AG09319 (cell line): ENCODE results near the gene DYRK4.

ENCODE experiments used
- DNase-seq: peaks from one replicate; pipeline ENCODE4 v3.0.0-alpha.2; 2010; ENCODE audit warnings: low read depth; ENCODE audit errors: extremely low read depth
- CTCF ChIP-seq: IDR thresholded peaks from 2 replicates; pipeline ENCODE4 v1.5.1; 2011; ENCODE audit warnings: low read depth, mild to moderate bottlenecking, inconsistent platforms, low read length, moderate library complexity

The DYRK4 gene

DNA sequence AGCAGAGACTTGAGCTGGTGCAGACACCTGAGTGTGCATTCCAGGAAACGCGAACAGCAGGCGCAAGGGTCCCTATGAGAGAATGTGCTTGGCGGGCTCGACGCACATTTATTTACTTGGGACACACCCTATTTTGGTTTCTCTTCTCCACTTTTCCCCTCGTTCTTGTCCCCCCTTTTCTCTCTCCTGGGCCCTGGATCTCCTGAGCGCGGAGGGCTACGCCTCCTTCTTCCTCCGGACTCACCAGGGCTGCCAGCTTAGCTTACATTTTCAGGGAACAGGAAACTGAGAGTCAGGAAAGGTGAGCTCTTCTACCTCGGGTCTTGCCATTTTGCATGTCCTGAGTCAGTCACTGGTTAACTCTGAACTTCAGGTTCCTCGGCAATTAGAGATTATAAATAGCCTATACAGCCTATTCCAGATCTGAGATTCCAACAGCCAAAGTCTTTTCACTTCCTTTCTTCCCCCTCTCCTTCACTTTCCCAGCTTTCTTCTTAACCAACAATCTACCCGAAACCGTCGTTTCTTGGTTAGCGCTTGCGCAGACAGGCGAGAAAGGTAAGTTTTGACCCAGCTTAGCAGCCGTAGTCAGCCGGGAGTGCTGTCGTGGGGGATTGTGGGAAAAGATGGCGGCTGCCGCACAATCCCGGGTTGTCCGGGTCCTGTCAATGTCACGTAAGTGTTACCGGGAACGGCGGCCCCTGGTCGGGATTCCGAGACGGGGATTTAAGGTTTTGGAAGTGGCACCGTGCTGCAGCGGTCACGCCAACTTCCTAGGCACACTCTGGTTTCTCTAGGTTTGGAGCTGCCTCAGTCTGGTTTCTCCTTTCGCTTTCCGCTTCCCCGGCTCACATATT lies 86.7 kb downstream of the DYRK4 start, which contains the start of the genes AKAP3 and NDUFA9:
Gene AKAP3 (minus strand): TSS at position 551 of the 857 bp plus-strand sequence. CDS start 10,855 bp downstream, outside the sequence.
Gene NDUFA9 (plus strand): TSS at position 614 of the 857 bp plus-strand sequence. CDS start 13 bp downstream, at position 627.
- DNase-seq: peak; percentile 56
- TF ChIP-seq CTCF: no peak

DNA sequence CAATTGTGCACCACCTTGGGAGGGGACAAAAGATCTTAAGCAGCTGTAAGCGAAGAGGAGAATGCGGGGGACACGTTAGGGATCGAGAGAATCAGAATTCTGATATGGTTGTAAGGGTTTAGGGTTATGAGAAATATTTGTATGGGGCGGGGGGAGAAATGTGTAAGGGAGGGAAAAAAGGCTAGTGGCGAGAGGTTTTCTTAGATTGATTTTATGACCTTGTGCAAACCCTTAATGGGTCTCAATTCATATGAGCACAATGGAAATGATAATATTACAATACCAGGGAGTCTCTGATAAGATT lies 87.3 kb downstream of the DYRK4 start:
- no peak for TF ChIP-seq CTCF
- no peak for DNase-seq

DNA sequence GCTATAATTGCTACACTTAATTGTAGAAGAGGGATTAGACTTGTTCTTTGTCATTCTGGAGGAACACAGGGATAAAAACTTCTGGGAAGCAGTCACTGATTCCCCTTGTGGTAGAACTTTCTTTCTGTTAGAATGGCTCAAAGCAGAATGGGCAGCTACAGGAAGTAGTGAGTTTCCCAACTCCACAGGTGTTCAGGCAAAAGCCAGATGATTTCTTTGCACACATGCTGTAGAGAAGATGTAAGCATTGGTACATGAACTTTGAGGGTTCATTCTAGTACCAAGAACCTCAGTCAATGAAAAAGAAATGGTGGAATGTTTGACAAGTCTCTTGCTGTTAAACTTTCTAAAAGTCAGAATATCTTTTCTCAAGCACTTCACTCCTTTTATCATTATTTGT lies 91.2 kb downstream of the DYRK4 start:
- no peak for TF ChIP-seq CTCF
- DNase-seq: no peak

DNA sequence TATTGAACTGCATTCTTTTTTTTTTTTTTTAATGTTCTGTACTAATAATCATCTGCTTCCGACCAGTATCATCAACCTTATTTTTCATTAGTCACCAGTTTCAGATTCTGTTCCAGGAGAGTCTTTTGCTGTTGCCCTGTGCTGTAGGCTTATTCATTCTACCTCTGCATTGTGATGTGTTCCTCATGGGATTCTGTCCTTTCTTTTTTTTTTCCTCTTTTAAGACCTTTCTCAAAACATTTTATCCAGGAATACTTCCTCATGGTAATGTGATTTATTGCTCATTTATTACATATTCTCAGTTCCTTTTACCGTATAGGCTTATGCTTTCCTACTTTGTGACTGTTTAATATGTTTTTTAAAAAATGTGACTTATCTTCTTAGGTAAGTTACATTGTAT lies 91.7 kb downstream of the DYRK4 start:
- DNase-seq: no peak
- no peak for TF ChIP-seq CTCF
